GM21576 (cell line): ENCODE results near the gene POLR1A.

Source experiments
- ATAC-seq: cut with Tn5 transposase; IDR thresholded peaks from one replicate; pipeline ENCODE4 v1.9.1; 2021; ENCODE audit warnings: mild to moderate bottlenecking, moderate library complexity; ENCODE audit not compliant: unreplicated experiment

The POLR1A gene

DNA sequence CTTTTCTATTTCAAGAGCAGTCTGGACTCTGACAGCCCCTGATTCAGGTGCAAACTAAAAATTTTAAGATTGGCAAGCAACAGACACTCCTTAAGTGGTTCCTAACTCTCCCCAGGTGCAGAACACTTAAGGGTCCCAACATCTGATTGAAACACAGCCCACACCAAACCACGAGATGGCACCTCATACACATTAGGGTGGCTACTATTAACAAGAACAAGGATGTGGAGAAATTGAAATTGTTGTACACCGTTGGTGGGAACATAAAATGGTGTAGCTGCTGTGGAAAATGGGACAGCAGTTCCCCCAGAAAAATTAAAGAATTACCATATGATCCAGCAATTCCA, 82.3 kb downstream of the POLR1A start:
- ATAC-seq: no peak

DNA sequence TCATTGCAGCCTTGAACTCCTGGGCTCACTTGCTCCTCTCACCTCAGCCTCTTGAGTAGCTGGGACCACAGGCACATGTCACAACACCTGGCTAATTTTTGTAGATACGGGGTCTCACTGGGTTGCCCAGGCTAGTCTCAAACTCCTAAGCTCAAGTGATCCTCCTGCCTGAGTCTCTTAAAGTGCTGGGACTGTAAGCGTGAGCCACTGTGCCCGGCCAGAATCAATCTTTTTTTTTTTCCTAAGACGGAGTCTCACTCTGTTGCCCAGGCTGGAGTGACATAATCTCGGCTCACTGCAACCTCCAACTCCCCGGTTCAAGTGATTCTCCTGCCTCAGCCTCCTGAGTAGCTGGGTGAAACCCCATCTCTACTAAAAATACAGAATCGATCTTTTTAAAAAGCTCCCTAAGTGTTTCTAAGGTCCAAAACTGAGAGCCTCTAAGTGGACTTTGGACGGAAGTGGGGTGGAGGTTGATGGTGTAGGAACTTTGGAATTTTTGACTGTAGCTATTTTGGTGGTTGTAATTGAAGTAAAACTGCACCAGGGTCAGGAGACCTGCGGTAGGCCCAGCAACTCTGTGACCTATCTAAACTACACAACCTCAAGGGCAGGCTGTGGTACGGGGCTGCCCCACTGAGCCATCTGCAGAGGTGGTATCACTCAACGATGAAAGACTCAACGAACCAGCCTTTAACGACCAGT, 82.9 kb downstream of the POLR1A start:
- no peak for ATAC-seq

DNA sequence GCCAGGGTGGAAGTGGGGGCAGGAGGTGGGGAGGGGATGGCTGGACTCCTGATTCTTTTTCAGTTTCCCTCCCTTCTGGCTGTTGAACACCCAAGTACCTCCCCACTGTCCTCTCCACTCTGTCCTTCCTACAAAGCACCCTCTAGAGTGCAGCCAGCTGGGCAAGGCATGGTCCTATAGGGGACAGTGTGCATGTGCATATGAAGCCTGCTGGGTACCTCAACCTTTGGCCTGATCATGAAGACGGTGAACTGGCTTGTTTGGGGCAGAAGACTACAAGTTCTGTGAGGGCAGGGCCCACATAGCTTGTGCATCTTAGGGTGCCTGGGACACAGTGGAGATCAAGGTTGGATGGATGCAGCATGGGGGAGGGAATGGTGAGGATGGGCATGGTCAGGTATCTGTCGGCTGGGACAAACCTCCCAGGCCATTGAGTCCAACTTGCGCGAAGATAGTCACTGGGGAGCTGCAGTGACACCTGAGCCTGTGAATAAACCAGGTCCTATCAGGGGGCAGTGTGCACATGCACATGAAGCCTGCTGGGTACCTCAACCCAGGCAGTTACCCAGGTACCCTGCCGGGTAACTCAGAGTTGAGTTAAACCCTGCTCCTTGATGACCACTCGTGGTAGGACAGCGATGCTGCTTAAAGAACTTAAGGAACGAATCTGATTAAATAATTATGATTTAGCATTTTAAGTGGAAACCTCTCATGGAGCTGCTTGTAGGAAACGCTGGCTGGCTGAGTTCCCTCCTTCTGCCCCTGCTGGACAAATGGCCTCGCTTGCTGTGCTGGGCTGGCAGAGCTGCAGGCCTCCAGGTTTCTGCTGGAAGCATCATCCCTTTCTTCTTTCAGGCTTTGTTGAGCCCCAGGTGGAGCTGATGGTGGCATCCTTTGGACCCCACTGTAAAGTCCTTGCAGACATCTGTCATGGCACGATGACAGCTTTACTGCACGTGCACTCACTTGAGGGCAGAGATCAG, 84.0 kb downstream of the POLR1A start:
- no peak for ATAC-seq

DNA sequence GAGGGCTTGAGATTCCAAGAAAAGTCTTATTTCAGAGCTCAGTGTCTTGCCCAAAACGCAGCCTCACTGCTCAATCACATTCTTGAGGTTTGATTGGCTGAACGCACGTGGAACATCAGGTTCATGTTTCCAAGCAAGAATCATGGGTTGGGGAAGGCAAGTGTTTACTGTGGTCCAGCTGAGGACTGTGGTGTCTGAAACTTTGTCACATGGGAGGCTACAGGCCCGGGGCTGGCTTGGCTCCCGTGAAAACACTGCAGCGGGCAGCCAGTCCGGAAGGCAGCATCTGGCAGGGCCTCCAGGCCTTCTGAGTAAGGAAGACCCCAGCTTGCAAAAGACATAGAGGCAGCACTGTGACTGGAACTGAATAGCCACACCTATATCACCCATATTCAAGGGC, 84.7 kb downstream of the POLR1A start:
- no peak for ATAC-seq

DNA sequence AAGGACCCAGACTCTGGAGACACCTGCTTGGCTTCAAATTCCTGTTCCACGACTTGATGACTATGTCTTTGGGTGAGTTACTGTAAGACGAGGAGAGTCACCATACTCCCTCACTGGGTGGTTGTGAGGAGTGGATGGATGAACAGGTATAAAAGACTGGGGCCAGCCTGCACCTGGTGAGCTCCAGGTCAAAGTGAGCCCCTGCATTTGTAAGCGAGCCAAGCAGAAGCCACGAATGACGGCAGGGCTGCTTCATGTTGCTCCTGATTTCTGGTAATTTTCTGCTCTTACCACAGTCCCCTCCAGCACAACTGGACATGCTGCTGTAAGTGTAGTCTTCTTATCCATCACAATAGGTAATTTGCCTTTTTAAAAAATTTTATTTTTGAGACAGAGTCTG, 86.6 kb downstream of the POLR1A start:
- ATAC-seq: no peak

DNA sequence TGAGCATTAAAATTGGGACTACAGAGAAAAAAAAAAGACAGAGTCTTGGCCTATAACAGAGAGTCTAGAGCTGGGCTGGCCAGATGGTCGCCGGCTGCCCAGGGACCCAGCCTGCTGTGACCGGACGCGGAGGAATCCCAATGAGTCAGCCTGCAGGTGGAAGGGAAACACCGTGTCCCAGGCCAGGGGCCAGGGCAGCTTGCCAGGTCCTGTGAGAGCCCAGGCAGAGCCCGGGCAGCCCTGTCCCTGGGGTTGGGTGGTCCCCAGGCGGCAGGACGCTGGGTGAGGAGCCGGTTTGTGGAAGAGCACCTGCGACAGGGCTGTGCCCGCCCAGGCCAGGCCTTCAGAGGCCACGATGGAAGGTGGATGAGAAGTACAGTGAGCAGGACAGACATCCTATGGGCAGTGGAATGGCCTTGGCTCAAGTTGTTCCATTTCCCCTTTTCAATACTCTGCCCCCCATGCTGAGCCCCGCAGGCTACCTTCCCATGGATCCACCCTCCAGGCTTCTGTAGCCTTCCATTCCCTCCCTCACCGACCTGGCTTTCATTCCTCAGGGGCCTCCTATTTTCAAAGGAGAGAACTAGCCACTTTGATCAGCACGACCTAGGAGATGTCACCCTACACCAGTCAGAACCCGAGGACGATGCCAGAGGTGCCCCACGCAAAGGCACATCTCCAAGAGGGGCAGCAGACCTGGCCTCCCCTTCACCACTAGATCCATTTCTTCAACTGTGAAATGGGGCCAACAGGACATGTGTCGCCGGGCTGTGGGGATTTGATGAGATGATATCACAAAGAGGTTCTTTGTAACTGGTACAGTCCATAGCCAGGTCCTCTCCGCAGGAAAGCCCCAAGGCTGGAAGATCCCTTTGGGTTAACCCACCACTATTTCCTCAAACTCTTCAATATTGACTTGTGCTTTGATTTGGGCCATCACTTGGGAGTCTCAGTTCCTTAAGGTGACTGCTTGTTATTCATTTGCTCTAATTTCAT, 87.5 kb downstream of the POLR1A start:
- no peak for ATAC-seq

DNA sequence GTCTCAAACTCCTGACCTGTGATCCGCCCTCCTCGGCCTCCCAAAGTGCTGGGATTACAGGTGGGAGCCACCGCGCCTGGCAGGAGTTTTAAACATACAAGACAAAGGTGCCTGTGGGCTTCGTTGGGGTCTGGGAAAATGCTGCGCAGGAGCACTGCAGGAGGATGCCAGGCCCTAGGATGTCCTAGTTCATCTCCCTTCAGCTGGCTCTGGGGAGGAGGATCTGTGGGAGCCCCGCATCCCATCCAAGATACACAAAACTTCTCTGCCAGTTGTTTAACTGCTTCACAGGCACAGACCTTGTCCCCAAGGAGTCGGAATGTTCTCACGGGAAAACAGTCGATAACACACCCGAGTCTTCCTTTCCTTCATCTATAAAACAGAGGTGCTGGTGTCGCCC, 89.1 kb downstream of the POLR1A start:
- no peak for ATAC-seq

DNA sequence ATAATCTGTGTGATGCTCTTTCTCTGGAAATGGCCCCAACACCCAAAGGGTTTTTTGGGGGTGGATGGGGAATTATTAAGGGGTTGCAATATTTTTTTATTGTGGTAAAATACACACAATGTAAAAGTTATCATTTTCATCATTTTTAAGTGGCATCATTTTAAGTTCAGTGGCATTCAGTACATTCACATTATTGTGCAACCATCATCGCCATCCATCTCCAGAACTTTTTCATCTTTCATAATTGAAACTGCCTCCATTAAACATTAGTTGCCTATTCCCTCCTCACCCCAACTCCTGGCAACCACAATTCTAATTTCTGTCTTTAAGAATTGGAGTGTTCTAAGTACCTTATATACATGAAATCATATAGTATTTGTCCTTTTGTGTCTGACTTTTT, 90.0 kb downstream of the POLR1A start:
- no peak for ATAC-seq

DNA sequence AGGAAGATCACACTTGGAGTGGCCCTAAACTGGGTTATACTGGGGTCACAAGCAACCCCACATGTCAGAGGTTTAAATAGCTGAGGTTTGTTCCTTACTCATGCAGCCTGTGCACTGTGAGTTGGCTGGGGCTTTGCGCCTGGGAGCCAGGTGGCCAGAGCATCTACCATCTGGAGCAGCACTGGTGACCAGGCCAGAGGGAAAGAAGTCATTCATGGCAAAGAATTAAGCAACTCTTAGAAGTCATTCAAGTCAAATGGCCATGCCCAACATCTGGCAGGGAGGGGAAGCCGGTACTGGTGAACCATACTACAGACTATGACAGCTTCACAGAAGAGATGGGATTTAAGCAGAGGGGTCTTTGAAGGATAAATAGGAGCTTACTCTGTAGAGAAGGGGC, 90.7 kb downstream of the POLR1A start:
- no peak for ATAC-seq

DNA sequence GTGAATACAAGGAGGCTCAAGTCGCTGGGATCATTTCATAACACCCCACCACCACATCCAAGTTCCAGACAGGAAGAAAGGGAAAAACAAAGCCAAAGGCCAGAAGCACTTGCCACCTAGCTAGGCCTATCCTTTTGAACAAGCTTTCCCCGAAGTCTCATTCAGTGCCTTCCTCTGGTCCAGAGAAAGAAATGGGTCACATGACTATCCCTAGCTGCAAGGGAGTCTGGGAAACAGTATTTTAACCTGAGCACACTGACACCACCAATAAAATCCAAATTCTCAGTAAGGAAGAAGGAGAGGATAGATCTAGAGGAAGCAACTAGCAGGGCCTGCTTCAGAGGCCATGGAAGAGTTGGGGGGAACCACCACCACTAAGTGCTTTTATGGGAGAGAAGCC, 91.2 kb downstream of the POLR1A start:
- ATAC-seq: no peak

DNA sequence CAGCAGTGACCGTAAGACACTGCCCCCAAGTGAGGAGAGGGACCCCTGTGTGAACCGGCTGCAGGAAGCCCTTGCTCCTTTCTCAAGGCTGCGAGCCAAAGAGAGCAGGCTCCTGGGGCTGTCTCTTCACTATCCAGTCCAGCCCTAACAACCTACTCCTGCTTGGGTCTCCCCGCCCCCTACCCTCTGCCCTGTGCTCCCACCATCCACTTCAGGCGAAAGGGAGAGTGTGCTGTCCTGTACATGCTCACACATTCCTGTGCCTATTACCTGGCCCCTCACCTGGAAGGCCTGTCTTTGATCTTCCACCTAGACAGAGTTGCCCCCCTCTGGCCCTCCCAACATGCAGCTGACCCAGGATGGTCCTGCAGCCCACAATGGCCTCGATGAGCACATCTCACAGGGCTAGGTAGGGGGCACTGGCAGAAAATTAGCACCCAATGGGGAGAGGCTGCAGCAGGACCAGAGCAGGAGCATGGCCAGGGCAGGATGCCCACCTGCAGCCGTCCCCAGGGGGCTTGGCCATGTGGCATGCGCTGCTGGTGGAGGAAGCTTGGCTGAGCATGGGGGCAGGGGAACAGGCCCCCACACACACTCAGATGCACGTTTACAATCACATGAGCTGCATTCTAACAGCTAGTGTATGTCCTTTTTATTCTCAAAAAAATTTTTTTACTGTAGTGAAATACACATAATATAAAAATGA, 93.5 kb downstream of the POLR1A start:
- no peak for ATAC-seq

DNA sequence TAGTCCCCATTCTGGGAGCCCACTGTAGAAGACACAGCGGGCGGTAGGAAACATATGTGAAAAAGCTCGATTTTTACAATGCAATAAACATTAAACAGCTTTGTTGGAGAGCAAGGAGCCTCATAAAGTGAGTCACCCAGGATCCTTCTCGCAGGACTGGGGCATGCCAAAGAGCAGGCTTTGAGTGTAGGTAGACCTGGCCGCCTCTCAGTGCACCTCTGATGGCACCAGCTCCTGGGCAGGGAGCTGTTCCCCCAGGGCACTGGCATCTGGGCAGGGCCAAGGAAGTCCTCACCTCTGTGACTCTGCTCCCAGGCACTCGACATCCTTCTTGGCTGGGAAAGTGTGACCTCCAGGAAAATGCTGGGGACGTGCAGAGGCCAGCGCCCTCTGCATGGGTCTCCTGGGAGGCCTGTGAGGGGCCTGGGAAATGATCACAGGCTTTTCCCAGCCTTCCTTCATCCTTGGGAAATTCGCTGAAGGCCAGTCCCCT, 94.2 kb downstream of the POLR1A start:
- ATAC-seq: no peak

DNA sequence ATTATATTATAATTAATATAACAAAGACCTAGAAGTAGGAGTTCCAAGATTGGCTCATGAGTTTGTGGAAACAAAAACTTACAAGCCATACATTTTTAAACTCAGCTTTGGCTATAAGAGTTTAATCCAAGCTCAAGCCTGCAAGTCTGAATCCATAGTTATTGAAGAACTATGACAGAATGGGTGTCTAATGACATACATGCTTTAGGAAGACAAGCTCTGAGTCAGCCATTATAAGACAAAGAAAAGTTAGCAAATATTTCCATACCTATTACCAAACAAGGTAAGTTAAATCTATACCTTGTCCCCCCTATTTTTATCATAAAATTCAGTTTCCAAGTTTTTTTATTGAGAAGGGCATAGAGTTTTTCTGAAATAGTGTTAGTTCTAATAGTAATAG, 95.6 kb downstream of the POLR1A start:
- ATAC-seq: no peak

DNA sequence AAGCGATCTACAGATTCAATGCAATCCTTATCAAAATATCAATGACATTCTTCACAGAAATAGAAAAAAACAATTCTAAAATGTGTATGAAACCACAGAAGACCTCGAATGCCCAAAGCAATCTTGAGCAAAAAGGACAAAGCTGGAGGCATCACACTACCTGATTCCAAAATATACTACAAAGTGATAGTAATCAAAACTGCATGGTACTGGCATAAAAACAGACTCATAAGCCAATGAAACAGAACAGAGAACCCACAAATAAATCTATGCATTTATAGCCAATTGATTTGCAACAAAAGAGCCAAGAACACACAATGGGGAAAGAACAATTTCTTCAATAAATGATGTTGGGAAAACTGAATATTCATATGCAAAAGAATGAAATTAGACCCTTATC, 99.2 kb downstream of the POLR1A start:
- ATAC-seq: no peak

DNA sequence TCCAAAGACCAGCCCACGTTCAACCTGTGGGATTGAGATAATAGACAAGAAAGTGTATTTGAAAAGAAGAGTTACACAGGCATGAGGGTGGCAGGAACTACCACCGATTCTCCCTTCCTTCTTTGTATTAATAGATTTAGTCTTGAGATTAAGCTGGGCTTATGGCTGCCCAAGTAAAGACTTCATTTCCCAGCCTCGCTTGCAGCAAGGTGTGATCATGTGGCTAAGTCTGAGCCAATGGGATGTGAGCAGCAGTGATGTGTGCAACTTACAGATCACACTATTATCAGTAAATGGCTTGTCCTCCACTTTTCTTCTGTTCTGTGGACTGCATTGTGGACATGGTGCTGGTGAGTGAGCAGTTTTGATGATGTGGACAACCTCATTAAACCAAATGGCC, 101.7 kb downstream of the POLR1A start:
- ATAC-seq: no peak

DNA sequence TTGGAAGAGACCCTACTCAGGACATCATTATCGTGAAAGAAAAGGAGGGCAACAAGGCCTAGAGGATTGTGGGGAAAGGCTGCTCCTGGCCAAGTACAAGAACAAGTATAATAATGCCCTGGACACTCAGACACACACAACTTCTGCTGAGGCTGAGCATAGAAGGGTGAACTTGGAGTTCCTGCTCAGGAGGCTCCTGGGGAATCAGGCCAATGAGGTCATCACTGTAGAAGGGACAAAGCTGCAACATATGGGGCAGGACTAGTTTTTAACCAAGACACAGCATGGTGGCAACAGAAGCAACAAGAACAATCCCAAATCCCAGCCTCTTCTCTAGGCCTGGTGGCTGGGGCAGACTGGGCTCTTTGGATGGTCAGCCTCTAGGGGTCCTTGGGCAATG, 102.6 kb downstream of the POLR1A start:
- no peak for ATAC-seq

DNA sequence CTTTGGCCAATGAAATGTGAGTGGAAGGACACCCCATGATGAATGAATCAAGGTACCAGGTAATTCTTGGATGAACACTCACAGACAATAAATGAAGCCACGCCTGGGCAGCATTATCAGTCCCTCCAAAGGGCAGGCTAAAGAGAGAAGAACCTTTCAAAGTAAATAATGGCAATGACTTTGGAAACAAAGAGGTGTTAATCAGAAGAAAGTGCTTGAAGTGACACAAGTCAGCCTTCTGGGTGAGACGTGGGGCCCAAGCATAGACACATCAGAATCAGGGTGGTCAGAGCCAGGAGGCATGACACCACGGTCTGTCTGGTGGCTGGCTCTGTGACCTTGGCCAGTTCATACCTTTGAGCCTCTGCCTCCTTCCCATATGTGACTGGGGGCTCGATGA, 103.3 kb downstream of the POLR1A start:
- no peak for ATAC-seq

DNA sequence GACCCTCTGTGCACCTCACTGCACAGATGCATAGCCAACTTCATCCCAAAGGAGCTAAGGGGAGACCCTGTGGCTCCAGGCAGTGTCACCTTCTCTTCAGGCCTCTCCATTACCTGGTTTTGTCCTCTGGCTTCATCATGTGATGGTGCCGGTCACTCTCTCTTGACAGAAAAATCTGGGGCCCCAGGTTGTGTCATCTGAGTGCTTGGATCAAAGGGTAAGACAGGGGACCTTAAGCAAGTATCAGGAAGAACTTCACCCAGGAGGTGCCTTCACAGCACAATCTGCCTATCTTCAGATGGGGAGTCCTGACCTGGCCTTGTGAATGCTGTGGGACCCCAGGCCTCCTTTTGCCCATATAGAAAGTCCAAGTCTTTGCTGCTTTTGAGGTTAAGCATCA, 104.4 kb downstream of the POLR1A start:
- ATAC-seq: no peak

DNA sequence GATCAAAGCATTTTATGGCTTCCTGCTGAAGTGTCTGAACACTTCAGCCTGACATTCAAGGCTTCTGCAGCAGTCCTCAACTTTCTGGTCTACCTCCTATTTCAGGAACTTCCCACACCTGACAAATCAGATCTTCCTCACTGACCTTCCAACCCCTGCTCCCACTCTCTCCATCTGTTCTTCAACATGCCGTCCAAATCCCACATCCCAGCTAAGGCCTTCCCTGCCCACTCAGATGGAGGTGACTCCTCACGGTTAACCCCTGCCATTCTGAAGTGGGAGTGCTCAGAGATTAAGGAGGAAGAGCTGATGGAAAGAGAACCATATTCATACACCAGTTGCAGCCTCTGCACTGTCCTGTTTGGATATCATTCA, 104.8 kb downstream of the POLR1A start:
- ATAC-seq: no peak

DNA sequence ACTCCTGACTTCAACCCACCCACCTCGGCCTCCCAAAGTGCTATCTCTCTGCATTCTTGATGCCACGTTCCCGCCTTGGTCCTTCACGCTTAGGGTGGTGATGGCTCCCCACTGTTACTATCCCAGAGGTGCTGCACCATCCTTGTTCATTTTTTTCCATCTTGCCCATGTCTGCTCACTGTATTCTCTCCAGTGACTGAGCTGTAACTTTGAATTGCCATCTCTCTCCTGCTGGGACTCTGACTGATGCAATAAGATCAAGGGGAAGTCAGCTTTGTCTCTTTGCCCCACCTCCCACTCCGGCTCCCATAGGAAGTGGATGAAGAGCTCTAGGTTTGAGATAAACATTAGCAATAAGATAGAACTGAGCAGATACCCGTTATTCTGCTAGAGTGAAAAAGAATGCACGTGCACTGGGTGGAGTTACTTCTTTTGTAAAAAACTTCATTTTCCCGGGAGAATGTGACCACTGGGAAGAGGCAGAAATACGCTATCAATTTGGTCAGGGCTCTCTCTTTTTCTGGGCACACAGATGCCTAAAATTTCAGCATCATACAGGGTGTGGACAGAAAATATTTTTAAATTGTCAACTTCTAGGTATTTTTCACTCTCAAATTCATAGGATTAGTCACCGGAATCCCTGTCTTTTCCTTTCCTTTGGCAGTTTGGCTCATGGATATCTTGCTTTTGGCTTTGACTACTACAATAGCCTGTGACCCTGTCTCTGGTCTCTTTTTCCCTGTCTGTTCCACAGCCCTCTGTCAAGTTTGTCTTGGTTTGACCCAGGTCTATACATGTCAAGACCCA, 105.4 kb downstream of the POLR1A start:
- ATAC-seq: no peak
